Measurements from ENCODE around the gene APLP2. TPM values are rescaled to one million over a fixed set of nuclear protein-coding genes. Genes with fewer than 3 reads are reported as not detected.

The APLP2 gene
- total and polyA plus RNA-seq, 2 of the 13 experiments (the other 11 are each of a cell fraction or from before 2014, with no cell fraction given), result 315 to 594 TPM

DNA sequence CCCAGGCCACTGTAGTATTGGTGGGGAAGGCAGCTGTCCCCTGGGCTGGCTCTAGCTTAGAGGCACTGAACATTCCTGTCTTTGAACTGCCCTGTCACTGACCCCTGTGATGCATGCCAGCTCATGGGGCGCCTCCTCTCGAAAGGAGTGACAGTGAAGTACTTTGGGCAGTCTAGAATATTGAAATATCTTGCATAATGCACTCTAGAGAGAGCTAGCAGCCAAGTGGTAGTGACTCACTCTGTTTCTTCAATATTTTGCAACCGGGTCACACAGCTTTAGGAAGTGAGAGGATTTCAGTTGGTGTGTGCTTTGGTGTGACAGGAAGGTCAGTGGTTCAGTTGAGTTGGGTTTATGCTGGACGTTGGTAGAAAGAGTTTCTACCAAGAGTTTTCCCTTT lies 54.4 kb downstream of the APLP2 start (continued):
- TF ChIP-seq, protein P1, sequence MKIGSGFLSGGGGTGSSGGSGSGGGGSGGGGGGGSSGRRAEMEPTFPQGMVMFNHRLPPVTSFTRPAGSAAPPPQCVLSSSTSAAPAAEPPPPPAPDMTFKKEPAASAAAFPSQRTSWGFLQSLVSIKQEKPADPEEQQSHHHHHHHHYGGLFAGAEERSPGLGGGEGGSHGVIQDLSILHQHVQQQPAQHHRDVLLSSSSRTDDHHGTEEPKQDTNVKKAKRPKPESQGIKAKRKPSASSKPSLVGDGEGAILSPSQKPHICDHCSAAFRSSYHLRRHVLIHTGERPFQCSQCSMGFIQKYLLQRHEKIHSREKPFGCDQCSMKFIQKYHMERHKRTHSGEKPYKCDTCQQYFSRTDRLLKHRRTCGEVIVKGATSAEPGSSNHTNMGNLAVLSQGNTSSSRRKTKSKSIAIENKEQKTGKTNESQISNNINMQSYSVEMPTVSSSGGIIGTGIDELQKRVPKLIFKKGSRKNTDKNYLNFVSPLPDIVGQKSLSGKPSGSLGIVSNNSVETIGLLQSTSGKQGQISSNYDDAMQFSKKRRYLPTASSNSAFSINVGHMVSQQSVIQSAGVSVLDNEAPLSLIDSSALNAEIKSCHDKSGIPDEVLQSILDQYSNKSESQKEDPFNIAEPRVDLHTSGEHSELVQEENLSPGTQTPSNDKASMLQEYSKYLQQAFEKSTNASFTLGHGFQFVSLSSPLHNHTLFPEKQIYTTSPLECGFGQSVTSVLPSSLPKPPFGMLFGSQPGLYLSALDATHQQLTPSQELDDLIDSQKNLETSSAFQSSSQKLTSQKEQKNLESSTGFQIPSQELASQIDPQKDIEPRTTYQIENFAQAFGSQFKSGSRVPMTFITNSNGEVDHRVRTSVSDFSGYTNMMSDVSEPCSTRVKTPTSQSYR (CRISPR knock-in tag; IDR thresholded peaks at IDR 0.05; ENCODE audit: borderline replicate concordance), result no peak
- TF ChIP-seq TBL1XR1 (IDR thresholded peaks at IDR 0.05; ENCODE audit: borderline replicate concordance, low read length, partially characterized antibody) (peak; percentile 97), CBX2 (IDR thresholded peaks at IDR 0.05; ENCODE audit: low read depth, low read length) (no peak), CBX2 (CRISPR knock-in tag; IDR thresholded peaks at IDR 0.05; ENCODE audit: low read depth) (no peak), HCFC1 (IDR thresholded peaks at IDR 0.05; ENCODE audit: low read depth, low read length) (no peak), HNRNPLL (IDR thresholded peaks at IDR 0.05; ENCODE audit: low read depth, low read length, poor library complexity, severe bottlenecking) (peak; percentile 13), SIN3B (IDR thresholded peaks at IDR 0.05; ENCODE audit: low read length) (no peak), LCORL (IDR thresholded peaks at IDR 0.05) (peak; percentile 74), LCORL (CRISPR knock-in tag; IDR thresholded peaks at IDR 0.05) (peak; percentile 91), FLYWCH1 (CRISPR knock-in tag; IDR thresholded peaks at IDR 0.05) (no peak), ZNF556 (CRISPR knock-in tag; IDR thresholded peaks at IDR 0.05; ENCODE audit: borderline replicate concordance) (no peak), ARNTL (CRISPR knock-in tag; IDR thresholded peaks at IDR 0.05) (no peak), GATA4 (IDR thresholded peaks at IDR 0.05; ENCODE audit: borderline replicate concordance, low read depth) (0 out of 2 replicates have a peak, but pooled peaks have one; percentile 37)
- TF ChIP-seq, protein P2, sequence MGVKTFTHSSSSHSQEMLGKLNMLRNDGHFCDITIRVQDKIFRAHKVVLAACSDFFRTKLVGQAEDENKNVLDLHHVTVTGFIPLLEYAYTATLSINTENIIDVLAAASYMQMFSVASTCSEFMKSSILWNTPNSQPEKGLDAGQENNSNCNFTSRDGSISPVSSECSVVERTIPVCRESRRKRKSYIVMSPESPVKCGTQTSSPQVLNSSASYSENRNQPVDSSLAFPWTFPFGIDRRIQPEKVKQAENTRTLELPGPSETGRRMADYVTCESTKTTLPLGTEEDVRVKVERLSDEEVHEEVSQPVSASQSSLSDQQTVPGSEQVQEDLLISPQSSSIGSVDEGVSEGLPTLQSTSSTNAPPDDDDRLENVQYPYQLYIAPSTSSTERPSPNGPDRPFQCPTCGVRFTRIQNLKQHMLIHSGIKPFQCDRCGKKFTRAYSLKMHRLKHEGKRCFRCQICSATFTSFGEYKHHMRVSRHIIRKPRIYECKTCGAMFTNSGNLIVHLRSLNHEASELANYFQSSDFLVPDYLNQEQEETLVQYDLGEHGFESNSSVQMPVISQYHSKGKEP (CRISPR knock-in tag; IDR thresholded peaks at IDR 0.05), result no peak
- TF ChIP-seq, protein P3, sequence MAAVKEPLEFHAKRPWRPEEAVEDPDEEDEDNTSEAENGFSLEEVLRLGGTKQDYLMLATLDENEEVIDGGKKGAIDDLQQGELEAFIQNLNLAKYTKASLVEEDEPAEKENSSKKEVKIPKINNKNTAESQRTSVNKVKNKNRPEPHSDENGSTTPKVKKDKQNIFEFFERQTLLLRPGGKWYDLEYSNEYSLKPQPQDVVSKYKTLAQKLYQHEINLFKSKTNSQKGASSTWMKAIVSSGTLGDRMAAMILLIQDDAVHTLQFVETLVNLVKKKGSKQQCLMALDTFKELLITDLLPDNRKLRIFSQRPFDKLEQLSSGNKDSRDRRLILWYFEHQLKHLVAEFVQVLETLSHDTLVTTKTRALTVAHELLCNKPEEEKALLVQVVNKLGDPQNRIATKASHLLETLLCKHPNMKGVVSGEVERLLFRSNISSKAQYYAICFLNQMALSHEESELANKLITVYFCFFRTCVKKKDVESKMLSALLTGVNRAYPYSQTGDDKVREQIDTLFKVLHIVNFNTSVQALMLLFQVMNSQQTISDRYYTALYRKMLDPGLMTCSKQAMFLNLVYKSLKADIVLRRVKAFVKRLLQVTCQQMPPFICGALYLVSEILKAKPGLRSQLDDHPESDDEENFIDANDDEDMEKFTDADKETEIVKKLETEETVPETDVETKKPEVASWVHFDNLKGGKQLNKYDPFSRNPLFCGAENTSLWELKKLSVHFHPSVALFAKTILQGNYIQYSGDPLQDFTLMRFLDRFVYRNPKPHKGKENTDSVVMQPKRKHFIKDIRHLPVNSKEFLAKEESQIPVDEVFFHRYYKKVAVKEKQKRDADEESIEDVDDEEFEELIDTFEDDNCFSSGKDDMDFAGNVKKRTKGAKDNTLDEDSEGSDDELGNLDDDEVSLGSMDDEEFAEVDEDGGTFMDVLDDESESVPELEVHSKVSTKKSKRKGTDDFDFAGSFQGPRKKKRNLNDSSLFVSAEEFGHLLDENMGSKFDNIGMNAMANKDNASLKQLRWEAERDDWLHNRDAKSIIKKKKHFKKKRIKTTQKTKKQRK (IDR thresholded peaks at IDR 0.05; ENCODE audit: low read length), result no peak
- TF ChIP-seq, protein P4, sequence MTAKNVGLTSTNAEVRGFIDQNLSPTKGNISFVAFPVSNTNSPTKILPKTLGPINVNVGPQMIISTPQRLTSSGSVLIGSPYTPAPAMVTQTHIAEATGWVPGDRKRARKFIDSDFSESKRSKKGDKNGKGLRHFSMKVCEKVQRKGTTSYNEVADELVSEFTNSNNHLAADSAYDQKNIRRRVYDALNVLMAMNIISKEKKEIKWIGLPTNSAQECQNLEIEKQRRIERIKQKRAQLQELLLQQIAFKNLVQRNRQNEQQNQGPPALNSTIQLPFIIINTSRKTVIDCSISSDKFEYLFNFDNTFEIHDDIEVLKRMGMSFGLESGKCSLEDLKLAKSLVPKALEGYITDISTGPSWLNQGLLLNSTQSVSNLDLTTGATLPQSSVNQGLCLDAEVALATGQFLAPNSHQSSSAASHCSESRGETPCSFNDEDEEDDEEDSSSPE (CRISPR knock-in tag; IDR thresholded peaks at IDR 0.05), result peak; percentile 35; the same call in 1 of the 2 replicates
- TF ChIP-seq, protein P5, sequence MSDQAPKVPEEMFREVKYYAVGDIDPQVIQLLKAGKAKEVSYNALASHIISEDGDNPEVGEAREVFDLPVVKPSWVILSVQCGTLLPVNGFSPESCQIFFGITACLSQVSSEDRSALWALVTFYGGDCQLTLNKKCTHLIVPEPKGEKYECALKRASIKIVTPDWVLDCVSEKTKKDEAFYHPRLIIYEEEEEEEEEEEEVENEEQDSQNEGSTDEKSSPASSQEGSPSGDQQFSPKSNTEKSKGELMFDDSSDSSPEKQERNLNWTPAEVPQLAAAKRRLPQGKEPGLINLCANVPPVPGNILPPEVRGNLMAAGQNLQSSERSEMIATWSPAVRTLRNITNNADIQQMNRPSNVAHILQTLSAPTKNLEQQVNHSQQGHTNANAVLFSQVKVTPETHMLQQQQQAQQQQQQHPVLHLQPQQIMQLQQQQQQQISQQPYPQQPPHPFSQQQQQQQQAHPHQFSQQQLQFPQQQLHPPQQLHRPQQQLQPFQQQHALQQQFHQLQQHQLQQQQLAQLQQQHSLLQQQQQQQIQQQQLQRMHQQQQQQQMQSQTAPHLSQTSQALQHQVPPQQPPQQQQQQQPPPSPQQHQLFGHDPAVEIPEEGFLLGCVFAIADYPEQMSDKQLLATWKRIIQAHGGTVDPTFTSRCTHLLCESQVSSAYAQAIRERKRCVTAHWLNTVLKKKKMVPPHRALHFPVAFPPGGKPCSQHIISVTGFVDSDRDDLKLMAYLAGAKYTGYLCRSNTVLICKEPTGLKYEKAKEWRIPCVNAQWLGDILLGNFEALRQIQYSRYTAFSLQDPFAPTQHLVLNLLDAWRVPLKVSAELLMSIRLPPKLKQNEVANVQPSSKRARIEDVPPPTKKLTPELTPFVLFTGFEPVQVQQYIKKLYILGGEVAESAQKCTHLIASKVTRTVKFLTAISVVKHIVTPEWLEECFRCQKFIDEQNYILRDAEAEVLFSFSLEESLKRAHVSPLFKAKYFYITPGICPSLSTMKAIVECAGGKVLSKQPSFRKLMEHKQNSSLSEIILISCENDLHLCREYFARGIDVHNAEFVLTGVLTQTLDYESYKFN (CRISPR knock-in tag; conservative IDR thresholded peaks at IDR 0.05), result peak; percentile 79

All from HepG2 (cell line).